ENCODE data around the gene SLC25A2.

- TF ChIP-seq CTCF (IDR thresholded peaks at IDR 0.05; ENCODE audit: borderline replicate concordance, extremely low read depth, low read length, poor library complexity, severe bottlenecking) (no peak), EZH2 (IDR thresholded peaks at IDR 0.05; ENCODE audit: borderline replicate concordance, low read depth, low read length, severe bottlenecking) (no peak)
Measured at GRCh38 chr5:141330299-141331080, 26.6 kb upstream of the SLC25A2 start, which contains the start of gene PCDHGA1.

Data from DND-41 (cell line).